Superior temporal gyrus (tissue), 1 donor: Measurements from ENCODE around the gene ZNF547.
A peak's percentile ranks its signal among the peaks of the same experiment; 100 is the strongest.

Experiments
- DNase-seq: peaks from one replicate; pipeline ENCODE4 v3.0.0-alpha.2; 2016; ENCODE audit errors: extremely low spot score

Gene ZNF547

GRCh38 chr19:57362997-57363687, at the start of gene ZNF547, which contains the start of gene TRAPPC2B:
ZNF547 (plus strand) TSS chr19:57363551; CDS start chr19:57368556, 5,005 bp downstream.
TRAPPC2B (plus strand) TSS chr19:57363551; CDS start chr19:57364834, 1,283 bp downstream.
- DNase-seq, result peak; percentile 99

DNA sequence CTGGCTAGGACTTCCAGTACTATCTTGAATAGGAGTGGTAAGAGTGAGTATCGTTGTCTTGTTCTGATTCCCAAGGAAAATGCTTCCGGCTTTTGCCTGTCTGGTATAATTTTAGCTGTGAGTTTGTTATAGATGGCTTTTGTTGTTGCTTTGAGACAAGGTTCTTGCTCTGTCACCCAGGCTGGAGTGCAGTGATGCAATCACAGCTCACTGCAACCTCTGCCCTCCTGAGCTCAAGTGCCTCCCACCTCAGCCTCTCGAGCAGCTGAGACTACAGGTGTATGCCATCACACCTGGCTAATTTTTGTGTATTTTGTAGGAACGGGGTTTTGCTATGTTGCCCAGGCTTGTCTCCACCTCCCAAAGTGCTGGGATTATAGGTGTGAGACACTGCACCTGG, 49.2 kb upstream of the ZNF547 start:
- DNase-seq, result no peak

DNA sequence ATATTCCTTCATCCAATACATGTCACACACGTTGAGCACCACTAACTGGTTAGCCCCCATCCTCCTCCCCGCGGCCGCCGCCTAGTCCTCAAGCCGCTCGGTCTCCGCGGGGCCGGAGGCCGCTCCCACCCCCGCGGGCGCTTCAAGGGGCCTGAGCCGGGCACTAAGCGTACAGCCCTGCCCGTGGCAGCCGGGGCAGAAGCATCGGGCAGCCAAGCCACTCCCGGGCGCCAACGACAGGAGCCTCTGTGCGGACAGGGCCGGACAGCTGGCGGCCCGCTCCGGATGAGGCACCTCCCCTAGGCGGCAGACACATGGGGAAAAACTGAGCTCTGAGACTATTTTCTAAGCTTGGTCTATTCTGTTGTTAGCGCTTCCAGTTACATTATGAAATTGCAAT, 45.8 kb upstream of the ZNF547 start:
- no peak for DNase-seq

DNA sequence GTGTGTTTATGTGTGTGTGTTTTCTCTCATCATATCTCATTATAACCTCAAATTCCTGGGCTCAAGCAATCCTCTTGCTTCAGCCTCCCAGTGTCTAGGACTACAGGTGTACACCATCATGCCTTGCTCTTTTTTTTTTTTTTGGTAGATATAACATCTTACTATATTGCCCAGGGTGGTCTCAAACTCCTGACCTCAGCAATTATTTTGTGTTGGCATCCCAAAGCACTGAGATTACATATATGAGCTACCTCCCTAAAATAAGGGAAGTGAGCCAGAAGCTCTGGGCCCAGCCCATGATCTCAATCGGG, 43.5 kb upstream of the ZNF547 start:
- DNase-seq, result no peak

DNA sequence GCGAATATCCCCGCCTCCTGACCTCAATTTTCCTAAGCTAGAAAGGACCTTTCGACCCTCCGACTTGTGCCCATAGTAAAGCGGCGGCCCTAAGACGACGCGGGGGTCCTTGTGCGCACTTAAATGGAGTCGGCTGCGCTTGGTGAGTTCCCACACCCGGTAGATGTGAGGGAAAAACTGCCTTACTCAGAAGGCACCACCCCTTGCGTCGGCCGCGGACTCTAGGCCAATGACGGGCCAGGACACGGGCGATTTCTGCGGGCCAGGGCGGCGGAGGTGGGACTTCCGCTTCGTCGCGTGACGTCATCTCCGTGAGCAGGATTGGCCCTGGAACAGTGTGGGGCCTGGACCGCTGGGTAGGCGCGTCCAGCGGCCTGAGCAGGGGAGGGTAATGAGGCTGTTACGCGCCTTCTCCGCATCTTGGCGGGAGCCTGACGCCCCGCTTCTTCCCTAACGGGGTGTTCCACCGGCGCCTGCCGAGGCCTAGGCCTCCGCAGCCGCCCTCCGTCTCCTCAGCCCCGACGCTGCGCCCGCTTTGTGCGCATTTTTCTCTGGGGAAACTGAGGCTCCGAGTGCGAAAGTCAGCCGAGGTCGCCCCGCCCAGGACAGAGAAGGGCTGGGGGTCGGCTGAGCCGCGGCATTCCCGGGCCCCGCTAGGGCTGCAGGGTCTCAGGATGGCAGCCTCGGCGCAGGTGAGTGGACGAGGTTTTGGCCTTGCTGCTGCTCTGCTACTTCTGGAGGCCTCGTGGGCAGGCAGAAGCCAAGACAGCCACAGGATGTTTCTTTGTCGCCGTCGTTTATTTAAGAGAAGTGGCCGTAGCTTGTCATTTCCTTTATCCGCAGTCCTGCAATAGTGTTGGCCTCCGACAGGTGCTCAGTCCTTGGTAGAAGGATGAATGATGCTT, 42.9 kb upstream of the ZNF547 start, which contains the start of gene ZNF543:
ZNF543 (plus strand) TSS at position 293 of the 905 bp plus-strand sequence; CDS start at position 675, 382 bp downstream.
- DNase-seq, result peak; percentile 98

DNA sequence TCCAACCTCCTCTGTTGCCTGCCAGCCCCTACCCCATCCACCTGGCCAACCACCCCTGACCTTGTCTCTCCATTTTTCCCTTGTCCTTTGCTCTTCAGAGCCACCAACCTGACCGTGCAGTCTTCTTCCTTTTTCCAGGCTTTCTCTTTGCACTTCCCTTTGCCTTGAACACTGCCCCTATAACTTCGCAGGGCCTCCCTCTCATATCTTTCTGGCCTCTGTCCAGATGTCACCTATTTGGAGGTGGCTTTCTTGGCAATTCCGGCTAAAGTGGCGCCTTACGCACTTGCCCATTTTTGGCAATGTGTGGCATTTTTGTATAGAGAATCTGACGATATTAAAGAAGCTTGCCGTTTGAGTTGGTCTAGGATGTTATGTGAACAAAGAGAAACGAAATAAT, 42.2 kb upstream of the ZNF547 start:
- no peak for DNase-seq

GRCh38 chr19:57321751-57322150, 41.6 kb upstream of the ZNF547 start:
- DNase-seq, result no peak

- no peak for DNase-seq
These were observed 38.4 kb upstream of the ZNF547 start for GRCh38 chr19:57324992-57325391.

- DNase-seq, result no peak
These were observed 35.4 kb upstream of the ZNF547 start for GRCh38 chr19:57327993-57328392.

- DNase-seq, result no peak
These were observed 29.2 kb upstream of the ZNF547 start for GRCh38 chr19:57334191-57334590.

GRCh38 chr19:57338877-57339276, 24.5 kb upstream of the ZNF547 start:
- DNase-seq, result no peak

DNA sequence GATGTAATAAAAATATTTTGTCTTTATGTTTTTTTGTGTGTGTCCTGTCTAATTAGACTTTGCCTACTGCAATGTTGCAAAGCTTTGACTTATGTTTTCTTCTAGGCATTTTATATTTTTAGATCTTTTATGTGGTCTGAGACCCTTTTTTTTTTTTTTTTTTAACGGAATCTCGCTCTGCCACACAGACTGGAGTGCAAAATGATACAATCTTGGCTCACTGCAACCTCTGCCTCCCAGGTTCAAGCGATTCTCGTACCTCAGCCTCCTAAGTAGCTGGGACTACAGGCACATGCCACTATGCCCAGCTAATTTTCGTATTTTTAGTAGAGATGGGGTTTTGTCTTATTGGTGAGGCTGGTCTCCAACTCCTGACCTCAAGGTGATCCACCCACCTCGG, 20.8 kb upstream of the ZNF547 start:
- no peak for DNase-seq

DNA sequence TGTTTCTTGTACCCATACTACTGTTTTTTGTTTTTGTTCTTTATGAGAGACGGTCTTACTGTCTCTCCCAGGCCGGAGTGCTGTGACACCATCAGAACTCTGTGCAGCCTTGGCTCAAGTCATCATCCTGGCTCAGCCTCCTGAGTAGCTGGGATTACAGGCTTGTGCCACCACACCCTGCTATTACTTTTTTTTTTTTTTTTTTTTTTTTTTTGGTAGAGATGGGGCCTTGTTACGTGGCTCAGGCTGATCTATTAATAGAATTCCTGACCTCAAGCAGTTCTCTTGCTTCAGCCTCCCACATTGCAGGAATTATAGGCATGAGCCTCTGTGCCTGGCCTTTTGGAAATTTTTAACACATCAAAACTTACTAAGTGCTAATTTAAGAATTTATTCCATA, 15.2 kb upstream of the ZNF547 start:
- DNase-seq, result no peak

DNA sequence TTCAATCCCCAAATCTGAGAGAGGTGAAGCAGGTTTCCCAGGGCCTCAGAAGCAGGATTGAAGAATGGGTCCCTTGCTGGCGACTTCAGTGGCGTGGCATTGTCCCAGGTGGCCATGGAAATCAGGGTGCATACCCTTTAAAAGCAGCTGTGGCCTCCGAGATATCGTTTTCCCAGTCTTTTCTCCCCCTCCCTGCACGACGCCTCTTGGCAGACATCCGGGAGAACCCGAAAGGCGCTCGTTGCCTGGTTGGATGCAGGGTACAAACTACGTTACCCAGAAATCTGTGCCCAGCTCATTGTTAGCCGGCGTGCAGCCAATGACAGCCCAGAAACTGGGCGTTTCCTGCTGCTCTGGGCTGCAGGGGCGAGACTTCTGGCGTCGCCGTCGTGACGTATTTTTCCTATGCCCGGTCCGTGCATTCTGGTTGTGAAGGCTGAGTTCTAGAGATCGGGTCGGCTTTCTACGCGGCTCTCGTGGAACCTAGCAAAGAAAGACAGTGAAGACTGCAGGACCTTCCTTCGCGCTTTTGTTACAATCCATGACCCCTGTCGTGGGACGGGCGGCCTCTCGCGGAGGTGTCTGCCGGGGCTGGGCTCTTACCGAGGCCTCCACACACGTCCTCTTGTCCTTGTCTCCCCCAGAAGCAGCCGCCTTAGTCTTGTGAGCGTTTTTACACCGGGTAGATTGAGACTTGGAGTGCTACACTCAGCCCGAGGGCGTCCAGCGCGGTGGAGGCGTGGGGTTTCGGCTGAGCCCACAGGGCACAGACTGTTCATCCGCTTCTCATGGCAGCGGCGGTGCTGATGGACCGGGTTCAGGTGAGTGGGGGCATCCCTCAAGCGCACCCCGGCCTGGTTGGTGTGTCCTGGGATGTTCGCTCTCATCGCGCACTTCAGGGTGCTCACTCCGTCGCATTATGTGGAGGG, 12.2 kb upstream of the ZNF547 start, which contains the start of gene ZNF304:
ZNF304 (plus strand) TSS at position 395 of the 929 bp plus-strand sequence; CDS start at position 789, 394 bp downstream.
- peak; percentile 99 for DNase-seq

- DNase-seq, result no peak
These were observed 11.5 kb upstream of the ZNF547 start for GRCh38 chr19:57351867-57352266.

- no peak for DNase-seq
These were observed 7.4 kb upstream of the ZNF547 start for GRCh38 chr19:57355916-57356315.

- DNase-seq, result no peak
These were observed 5.9 kb upstream of the ZNF547 start for GRCh38 chr19:57357406-57357805.

GRCh38 chr19:57359300-57359699, 4.1 kb upstream of the ZNF547 start:
- DNase-seq, result no peak

DNA sequence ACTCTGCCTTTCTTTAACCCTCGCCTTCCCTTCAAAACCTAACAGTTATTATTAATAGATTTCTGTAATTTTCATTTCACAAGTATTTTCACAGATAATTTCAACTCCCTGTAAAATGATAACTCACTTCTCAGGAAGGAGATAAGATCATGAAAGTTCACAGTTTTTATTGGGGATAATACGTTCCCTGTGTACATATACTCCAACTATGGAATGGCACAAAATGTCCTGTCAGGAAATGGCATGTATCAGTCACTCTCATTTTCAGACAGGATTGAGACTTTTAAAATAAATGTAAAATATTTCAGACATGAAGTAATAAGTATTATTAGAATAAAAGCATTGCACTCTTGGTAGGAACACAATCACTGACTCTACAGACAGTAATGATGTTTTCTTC, 932 bp upstream of the ZNF547 start:
- no peak for DNase-seq

GRCh38 chr19:57363688-57364181, 384 bp downstream of the ZNF547 start:
- DNase-seq, result no peak

- no peak for DNase-seq
These were observed 3.4 kb downstream of the ZNF547 start for GRCh38 chr19:57366776-57367175.

DNA sequence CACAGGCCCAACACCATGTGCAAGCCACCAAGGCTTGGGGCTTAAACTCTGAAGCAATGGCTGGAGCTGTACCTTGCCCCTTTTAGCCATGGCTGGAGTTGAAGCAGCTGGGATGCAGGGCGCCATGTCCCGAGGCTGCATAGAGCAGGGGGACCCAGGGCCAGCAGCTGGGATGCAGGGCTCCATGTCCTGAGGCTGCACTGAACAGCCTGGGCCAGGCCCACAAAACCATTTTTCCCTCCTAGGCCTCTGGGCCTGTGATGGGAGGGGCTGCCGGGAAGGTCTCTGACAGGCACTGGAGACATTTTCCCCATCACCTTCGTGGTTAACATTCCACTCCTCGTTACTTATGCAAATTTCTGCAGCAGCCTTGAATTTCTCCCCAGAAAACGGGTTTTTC, 10.8 kb downstream of the ZNF547 start:
- DNase-seq, result no peak
